ENCODE measurements around the gene THAP8. TPM values are rescaled to one million over a fixed set of nuclear protein-coding genes. Genes with fewer than 3 reads are reported as not detected.

THAP8 gene
- total RNA-seq, 1 donor from 2014 or later = 9.2 TPM

DNA sequence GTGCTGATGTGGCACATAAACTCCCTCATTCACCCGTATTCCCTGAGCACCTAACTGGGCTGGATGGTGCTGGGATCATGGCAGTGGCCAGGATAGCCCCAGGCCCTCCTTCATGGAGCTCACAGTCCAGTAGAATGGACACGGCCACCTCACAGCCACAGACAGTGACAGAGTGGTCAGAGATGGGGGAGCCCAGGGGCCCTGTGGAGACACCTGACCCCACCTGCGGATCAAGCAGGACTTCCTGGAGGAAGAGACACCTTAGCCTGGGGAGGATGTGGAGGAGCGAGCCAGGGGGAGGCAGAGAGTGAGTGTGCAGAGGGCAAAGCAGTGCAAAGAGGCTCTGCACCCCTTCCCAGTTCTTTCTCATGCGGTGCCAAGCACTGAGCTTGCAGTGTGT is 35.8 kb upstream of the THAP8 start:
- no peak for DNase-seq (ENCODE audit: low spot score in 2 of 2, unreplicated experiment in 2 of 2)
- TF ChIP-seq, protein P1, sequence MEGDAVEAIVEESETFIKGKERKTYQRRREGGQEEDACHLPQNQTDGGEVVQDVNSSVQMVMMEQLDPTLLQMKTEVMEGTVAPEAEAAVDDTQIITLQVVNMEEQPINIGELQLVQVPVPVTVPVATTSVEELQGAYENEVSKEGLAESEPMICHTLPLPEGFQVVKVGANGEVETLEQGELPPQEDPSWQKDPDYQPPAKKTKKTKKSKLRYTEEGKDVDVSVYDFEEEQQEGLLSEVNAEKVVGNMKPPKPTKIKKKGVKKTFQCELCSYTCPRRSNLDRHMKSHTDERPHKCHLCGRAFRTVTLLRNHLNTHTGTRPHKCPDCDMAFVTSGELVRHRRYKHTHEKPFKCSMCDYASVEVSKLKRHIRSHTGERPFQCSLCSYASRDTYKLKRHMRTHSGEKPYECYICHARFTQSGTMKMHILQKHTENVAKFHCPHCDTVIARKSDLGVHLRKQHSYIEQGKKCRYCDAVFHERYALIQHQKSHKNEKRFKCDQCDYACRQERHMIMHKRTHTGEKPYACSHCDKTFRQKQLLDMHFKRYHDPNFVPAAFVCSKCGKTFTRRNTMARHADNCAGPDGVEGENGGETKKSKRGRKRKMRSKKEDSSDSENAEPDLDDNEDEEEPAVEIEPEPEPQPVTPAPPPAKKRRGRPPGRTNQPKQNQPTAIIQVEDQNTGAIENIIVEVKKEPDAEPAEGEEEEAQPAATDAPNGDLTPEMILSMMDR (IDR thresholded peaks at IDR 0.05; ENCODE audit: unreplicated experiment) = no peak
- H3K36me3 Mint-ChIP-seq = peaks cover 4% of the 10 kb centered on the region
- no peaks in the 10 kb centered on the region for H3K27me3 Mint-ChIP-seq (ENCODE audit: low read depth)
- H3K4me1 Mint-ChIP-seq = no peaks in the 10 kb centered on the region
- no peaks in the 10 kb centered on the region for H3K9me3 Mint-ChIP-seq
- no peak overlapping the region for H3K27ac Mint-ChIP-seq
- no peak overlapping the region for H3K4me3 Mint-ChIP-seq

- DNase-seq (ENCODE audit: low spot score in 2 of 2, unreplicated experiment in 2 of 2) = no peak
- Mint-ChIP-seq H3K4me1 (no peaks in the 10 kb centered on the region), H3K27ac (no peak overlapping the region), H3K36me3 (peaks cover 7% of the 10 kb centered on the region), H3K9me3 (no peaks in the 10 kb centered on the region), H3K4me3 (no peak overlapping the region), H3K27me3 (ENCODE audit: low read depth) (no peaks in the 10 kb centered on the region)
- TF ChIP-seq, protein P1 (IDR thresholded peaks at IDR 0.05; ENCODE audit: unreplicated experiment) = no peak
Measured at GRCh38 chr19:36086326-36086725, 32.2 kb upstream of the THAP8 start.

GRCh38 chr19:36084231-36085009 is 30.3 kb upstream of the THAP8 start:
- no peak for DNase-seq (ENCODE audit: low spot score in 2 of 2, unreplicated experiment in 2 of 2)
- TF ChIP-seq, protein P1 (IDR thresholded peaks at IDR 0.05; ENCODE audit: unreplicated experiment) = no peak
- Mint-ChIP-seq H3K36me3 (peaks cover 3% of the 10 kb centered on the region), H3K27ac (no peak overlapping the region), H3K4me3 (no peak overlapping the region), H3K27me3 (ENCODE audit: low read depth) (no peaks in the 10 kb centered on the region), H3K4me1 (no peaks in the 10 kb centered on the region), H3K9me3 (no peaks in the 10 kb centered on the region)

DNA sequence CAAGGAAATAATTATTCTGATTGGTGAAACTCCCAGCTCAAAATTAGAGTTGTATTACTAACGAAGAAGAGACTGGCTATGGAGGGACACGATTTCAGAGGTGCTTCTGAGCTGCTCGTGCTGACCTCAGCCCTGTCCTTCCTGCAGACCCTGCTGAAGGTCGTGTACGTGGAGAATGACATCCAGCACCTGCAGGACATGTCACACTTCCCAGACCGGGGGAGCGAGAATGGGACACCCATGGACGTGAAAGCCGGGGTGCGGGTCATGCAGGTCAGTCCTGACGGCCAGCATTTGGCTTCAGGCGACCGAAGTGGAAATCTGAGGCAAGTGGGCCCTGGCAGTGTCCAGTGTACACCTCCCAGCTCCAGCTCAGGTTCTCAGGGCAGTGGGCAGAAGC is 28.8 kb upstream of the THAP8 start:
- Mint-ChIP-seq H3K36me3 (peaks cover 3% of the 10 kb centered on the region), H3K27me3 (ENCODE audit: low read depth) (no peaks in the 10 kb centered on the region), H3K4me1 (no peaks in the 10 kb centered on the region), H3K9me3 (no peaks in the 10 kb centered on the region), H3K4me3 (no peak overlapping the region), H3K27ac (no peak overlapping the region)
- TF ChIP-seq, protein P1 (IDR thresholded peaks at IDR 0.05; ENCODE audit: unreplicated experiment) = no peak
- no peak for DNase-seq (ENCODE audit: low spot score in 2 of 2, unreplicated experiment in 2 of 2)

DNA sequence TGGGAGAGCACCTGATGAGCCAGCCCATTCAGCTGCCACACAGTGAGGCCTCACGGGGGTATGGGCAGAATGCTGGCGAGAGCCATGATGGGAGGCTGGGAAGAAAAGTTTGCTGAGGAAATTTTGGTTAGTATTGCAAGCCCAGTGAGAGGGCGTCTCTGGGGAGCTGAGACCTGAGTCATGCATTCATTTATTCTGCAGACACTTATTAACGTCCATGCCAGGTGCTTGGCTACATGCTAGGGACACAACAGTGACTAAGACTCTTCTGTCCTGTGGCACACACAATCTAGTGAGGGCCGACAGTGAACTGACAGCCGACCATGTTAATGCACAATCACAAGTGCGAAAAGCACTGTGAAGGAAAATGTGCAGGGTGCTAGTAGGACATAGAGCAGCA is 27.8 kb upstream of the THAP8 start:
- TF ChIP-seq, protein P1 (IDR thresholded peaks at IDR 0.05; ENCODE audit: unreplicated experiment) = no peak
- Mint-ChIP-seq H3K4me3 (no peak overlapping the region), H3K27ac (no peak overlapping the region), H3K27me3 (ENCODE audit: low read depth) (no peaks in the 10 kb centered on the region), H3K36me3 (peaks cover 3% of the 10 kb centered on the region), H3K9me3 (no peaks in the 10 kb centered on the region), H3K4me1 (no peaks in the 10 kb centered on the region)
- DNase-seq (ENCODE audit: low spot score in 2 of 2, unreplicated experiment in 2 of 2) = no peak
